CD4-positive, alpha-beta T cell (primary cell): ENCODE data around the gene SPTBN4. TPM values are rescaled to one million over a fixed set of nuclear protein-coding genes. Genes with fewer than 3 reads are reported as not detected.
"Not testable (repeated sequence)": the region's sequence is repeated elsewhere in the genome, so short reads cannot be mapped to it uniquely, and the experiment has no call there.

ENCODE experiments used
- ATAC-seq: fragments of 200-7000 bp; cut with Tn5 transposase; one replicate; pipeline ENCODE4 v1.10.0; 2022; ENCODE audit warnings: mild to moderate bottlenecking; ENCODE audit not compliant: poor library complexity
- CTCF ChIA-PET: fragments of 350-600 bp; sonication (Branson Sonifier 250); formaldehyde crosslinking; loops from one replicate; lab custom pipeline; 2021; ENCODE audit warnings: antibody characterized with exemption, inconsistent platforms; lab: Charles Lee
- POLR2A ChIA-PET: fragments of 350-600 bp; sonication (Branson Sonifier 250); formaldehyde crosslinking; loops from one replicate; lab custom pipeline; 2021; ENCODE audit warnings: antibody characterized with exemption, inconsistent platforms; lab: Charles Lee
- DNase-seq, 14 experiments: peaks; one replicate each; pipeline ENCODE4 v3.0.0-alpha.2; 2013 to 2020; ENCODE audit warnings: mixed read lengths in 2 of 14
- H3K27ac ChIP-seq, 2 donors: one replicate each; pipeline versions ENCODE4 v1.5.1 to v1.7.0; 2013; ENCODE audit warnings: low read length in 2 of 2, low read depth in 1 of 2, mild to moderate bottlenecking in 1 of 2
- H3K27me3 ChIP-seq, 2 experiments: 1 replicate in 1 of 2; 2 replicates in 1 of 2; pipeline versions ENCODE4 v1.6.1 to v1.7.0; 2013; ENCODE audit warnings: low read length in 2 of 2, control low read depth in 1 of 2, mild to moderate bottlenecking in 1 of 2, moderate library complexity in 1 of 2; ENCODE audit not compliant: insufficient read depth in 2 of 2, control insufficient read depth in 1 of 2
- H3K36me3 ChIP-seq: one replicate; pipeline ENCODE4 v1.6.1; 2013; ENCODE audit warnings: low read length, control low read depth; ENCODE audit not compliant: insufficient read depth
- H3K4me1 ChIP-seq: one replicate; pipeline ENCODE4 v1.6.1; 2013; ENCODE audit warnings: low read length, control low read depth; ENCODE audit not compliant: insufficient read depth
- H3K4me3 ChIP-seq: one replicate; pipeline ENCODE4 v1.5.1; 2013; ENCODE audit warnings: mild to moderate bottlenecking, low read length, moderate library complexity
- H3K9me3 ChIP-seq, 2 experiments: 1 replicate in 1 of 2; 2 replicates in 1 of 2; pipeline versions ENCODE4 v1.6.1 to v1.7.0; 2013; ENCODE audit warnings: low read length in 2 of 2, mild to moderate bottlenecking in 2 of 2, control low read depth in 1 of 2, moderate library complexity in 1 of 2; ENCODE audit not compliant: control insufficient read depth in 1 of 2, insufficient read depth in 1 of 2
- H3K27ac Mint-ChIP-seq: one replicate; pipeline ENCODE4 v1.8.0; 2020; ENCODE audit warnings: mixed read lengths
- H3K27me3 Mint-ChIP-seq: one replicate; pipeline ENCODE4 v1.8.0; 2021; ENCODE audit warnings: mixed read lengths
- H3K36me3 Mint-ChIP-seq: one replicate; pipeline ENCODE4 v1.8.0; 2021; ENCODE audit warnings: low read depth, mixed read lengths
- H3K4me1 Mint-ChIP-seq: one replicate; pipeline ENCODE4 v1.8.0; 2021; ENCODE audit warnings: low read depth, mixed read lengths
- H3K4me3 Mint-ChIP-seq: one replicate; pipeline ENCODE4 v1.8.0; 2020; ENCODE audit warnings: mild to moderate bottlenecking, mixed read lengths
- H3K9me3 Mint-ChIP-seq: one replicate; pipeline ENCODE4 v1.8.0; 2020; ENCODE audit warnings: mixed read lengths
- CTCF ChIP-seq: fragments of 200-600 bp; IDR thresholded peaks from one replicate; pipeline ENCODE4 v1.8.0; 2022; ENCODE audit warnings: antibody characterized with exemption, mild to moderate bottlenecking
- intact Hi-C, 2 experiments: fragments of 100-400 bp; cut with DNase I in 1 of 2; cut with micrococcal nuclease in 1 of 2; formaldehyde crosslinking; loops; one replicate each; pipeline versions ENCODE4 v1.15.1 to v1.9.0; 2023 to 2025; cut with DNase I, micrococcal nuclease
- total RNA-seq, 174 experiments: library from RNA in 2 of 174; stranded (reverse) in 2 of 174; gene quantifications; one replicate each; pipeline ENCODE4 v1.2.3 and lab custom pipeline; 2021 to 2026

Gene SPTBN4
- total RNA-seq, 2 experiments from 2014 or later = 0.59 to 0.88 TPM

GRCh38 chr19:40494191-40494838 is 27.5 kb downstream of the SPTBN4 start:
- Mint-ChIP-seq H3K27me3 (peaks cover 19% of the 10 kb centered on the region), H3K9me3 (no peaks in the 10 kb centered on the region), H3K36me3 (no peaks in the 10 kb centered on the region), H3K4me1 (no peaks in the 10 kb centered on the region), H3K4me3 (no peak overlapping the region), H3K27ac (no peak overlapping the region)
- Histone ChIP-seq H3K9me3 (peaks cover 0 to under 1% of the 10 kb centered on the region in 2 experiments), H3K4me3 (no peak overlapping the region), H3K4me1 (no peaks in the 10 kb centered on the region), H3K27me3 (peaks cover 0 to 2% of the 10 kb centered on the region in 2 experiments), H3K27ac (no peak overlapping the region), H3K36me3 (no peaks in the 10 kb centered on the region)
- no peak for ATAC-seq
- ChIA-PET CTCF (no interaction called here), POLR2A (no interaction called here)
- intact Hi-C loops = no loop called here
- no peak for DNase-seq
- no peak for TF ChIP-seq CTCF

- Mint-ChIP-seq H3K27me3 (peaks cover 22% of the 10 kb centered on the region), H3K4me3 (no peak overlapping the region), H3K27ac (no peak overlapping the region), H3K36me3 (no peaks in the 10 kb centered on the region), H3K4me1 (no peaks in the 10 kb centered on the region), H3K9me3 (no peaks in the 10 kb centered on the region)
- DNase-seq (no peak), ATAC-seq (no peak)
- TF ChIP-seq CTCF = no peak
- POLR2A ChIA-PET = no interaction called here
- Histone ChIP-seq H3K4me1 (no peaks in the 10 kb centered on the region), H3K36me3 (no peaks in the 10 kb centered on the region), H3K4me3 (no peak overlapping the region), H3K9me3 (no peaks in the 10 kb centered on the region), H3K27ac (no peak overlapping the region), H3K27me3 (peaks cover 0 to 2% of the 10 kb centered on the region in 2 experiments)
- intact Hi-C loops = no loop called here
- CTCF ChIA-PET = no interaction called here
These were observed 30.4 kb downstream of the SPTBN4 start for GRCh38 chr19:40497214-40497613.

- H3K4me3 ChIP-seq = no peak overlapping the region
- H3K36me3 Mint-ChIP-seq = no peaks in the 10 kb centered on the region
- no peak overlapping the region for H3K4me3 Mint-ChIP-seq
- no peak for DNase-seq
- no peaks in the 10 kb centered on the region for H3K4me1 ChIP-seq
- intact Hi-C loops = no loop called here
- no peaks in the 10 kb centered on the region for H3K36me3 ChIP-seq
- POLR2A ChIA-PET = no interaction called here
- peaks cover 24% of the 10 kb centered on the region for H3K27me3 Mint-ChIP-seq
- CTCF ChIA-PET = no interaction called here
- no peaks in the 10 kb centered on the region for H3K4me1 Mint-ChIP-seq
- H3K27me3 ChIP-seq = no peaks in the 10 kb centered on the region
- no peaks in the 10 kb centered on the region for H3K9me3 Mint-ChIP-seq
- H3K27ac Mint-ChIP-seq = no peak overlapping the region
- no peak for TF ChIP-seq CTCF
- no peak for ATAC-seq
- no peaks in the 10 kb centered on the region for H3K9me3 ChIP-seq
- H3K27ac ChIP-seq = no peak overlapping the region
These were observed 32.5 kb downstream of the SPTBN4 start for GRCh38 chr19:40499320-40499719.

GRCh38 chr19:40500678-40501530 is 34.1 kb downstream of the SPTBN4 start:
- CTCF ChIA-PET = interaction anchor here (0.6 kb wide), 1 partner anchor 348 kb away, joined by 3 read pairs; no protein-coding TSS in a partner anchor
- H3K9me3 ChIP-seq, ATAC-seq, H3K4me1 ChIP-seq, H3K27ac Mint-ChIP-seq, POLR2A ChIA-PET, DNase-seq, H3K4me3 ChIP-seq, H3K36me3 Mint-ChIP-seq, H3K4me1 Mint-ChIP-seq, H3K27ac ChIP-seq, H3K9me3 Mint-ChIP-seq, H3K4me3 Mint-ChIP-seq, H3K27me3 ChIP-seq, intact Hi-C loops, H3K36me3 ChIP-seq: not testable (repeated sequence)
- peaks cover 25% of the 10 kb centered on the region for H3K27me3 Mint-ChIP-seq
